ENCODE measurements around the gene GCNT1. TPM values are rescaled to one million over a fixed set of nuclear protein-coding genes. Genes with fewer than 3 reads are reported as not detected.
"Not testable (repeated sequence)": the region's sequence is repeated elsewhere in the genome, so short reads cannot be mapped to it uniquely, and the experiment has no call there.

GCNT1 gene
- total RNA-seq, 1 donor from 2014 or later: 9.8 TPM

GRCh38 chr9:76523617-76524200, 64.7 kb downstream of the GCNT1 start:
- H3K4me3 Mint-ChIP-seq; H3K27me3 Mint-ChIP-seq; H3K36me3 Mint-ChIP-seq (ENCODE audit: low read depth); H3K27ac Mint-ChIP-seq; H3K9me3 Mint-ChIP-seq; H3K4me1 Mint-ChIP-seq; DNase-seq: not testable (repeated sequence)
- intact Hi-C loops (cut with micrococcal nuclease): loop anchor here (10.0 kb wide), 1 partner anchor 51 kb away; no protein-coding TSS in a partner anchor

GRCh38 chr9:76525196-76525595, 66.2 kb downstream of the GCNT1 start:
- intact Hi-C loops (cut with micrococcal nuclease): loop anchor here (10.0 kb wide), 1 partner anchor 50 kb away; no protein-coding TSS in a partner anchor
- Mint-ChIP-seq H3K9me3 (no peaks in the 10 kb centered on the region), H3K27me3 (no peaks in the 10 kb centered on the region)

GRCh38 chr9:76526026-76526425, 67.0 kb downstream of the GCNT1 start:
- no peaks in the 10 kb centered on the region for H3K36me3 Mint-ChIP-seq (ENCODE audit: low read depth)
- H3K27ac Mint-ChIP-seq: no peak overlapping the region
- DNase-seq: no peak
- H3K4me3 Mint-ChIP-seq: no peak overlapping the region
- no peaks in the 10 kb centered on the region for H3K9me3 Mint-ChIP-seq
- no peaks in the 10 kb centered on the region for H3K27me3 Mint-ChIP-seq
- intact Hi-C loops (cut with micrococcal nuclease): loop anchor here (10.0 kb wide), 1 partner anchor 49 kb away; no protein-coding TSS in a partner anchor
- H3K4me1 Mint-ChIP-seq: peaks cover 3% of the 10 kb centered on the region

More at GRCh38 chr9:76525196-76525595, 66.2 kb downstream of the GCNT1 start:
- DNase-seq: no peak
- H3K4me1 Mint-ChIP-seq: peaks cover 3% of the 10 kb centered on the region
- H3K4me3 Mint-ChIP-seq: no peak overlapping the region
- no peaks in the 10 kb centered on the region for H3K36me3 Mint-ChIP-seq (ENCODE audit: low read depth)
- H3K27ac Mint-ChIP-seq: no peak overlapping the region

GRCh38 chr9:76528056-76528455, 69.1 kb downstream of the GCNT1 start:
- Mint-ChIP-seq H3K4me1 (peaks cover 1% of the 10 kb centered on the region), H3K4me3 (no peak overlapping the region), H3K9me3 (no peaks in the 10 kb centered on the region), H3K27me3 (no peaks in the 10 kb centered on the region), H3K27ac (no peak overlapping the region), H3K36me3 (ENCODE audit: low read depth) (no peaks in the 10 kb centered on the region)
- intact Hi-C loops (cut with micrococcal nuclease): loop anchor here (10.0 kb wide), 1 partner anchor 47 kb away; no protein-coding TSS in a partner anchor
- DNase-seq: no peak

GRCh38 chr9:76528642-76529190, 69.7 kb downstream of the GCNT1 start:
- intact Hi-C loops (cut with micrococcal nuclease): loop anchor here (10.0 kb wide), 1 partner anchor 46 kb away; no protein-coding TSS in a partner anchor
- H3K36me3 Mint-ChIP-seq (ENCODE audit: low read depth): no peaks in the 10 kb centered on the region
- no peak overlapping the region for H3K4me3 Mint-ChIP-seq
- no peak overlapping the region for H3K27ac Mint-ChIP-seq
- peaks cover 6% of the 10 kb centered on the region for H3K4me1 Mint-ChIP-seq
- H3K9me3 Mint-ChIP-seq: no peaks in the 10 kb centered on the region
- DNase-seq: no peak
- no peaks in the 10 kb centered on the region for H3K27me3 Mint-ChIP-seq

- H3K36me3 Mint-ChIP-seq (ENCODE audit: low read depth): no peaks in the 10 kb centered on the region
- peaks cover 9% of the 10 kb centered on the region for H3K4me1 Mint-ChIP-seq
- H3K27me3 Mint-ChIP-seq: no peaks in the 10 kb centered on the region
- H3K27ac Mint-ChIP-seq: no peak overlapping the region
- no peaks in the 10 kb centered on the region for H3K9me3 Mint-ChIP-seq
- DNase-seq: no peak
- intact Hi-C loops (cut with micrococcal nuclease): loop anchor here (10.0 kb wide), 1 partner anchor 45 kb away; no protein-coding TSS in a partner anchor
- H3K4me3 Mint-ChIP-seq: no peak overlapping the region
Observed at GRCh38 chr9:76529653-76530052, 70.7 kb downstream of the GCNT1 start.

GRCh38 chr9:76530458-76531110, 71.6 kb downstream of the GCNT1 start:
- Mint-ChIP-seq H3K27ac (no peak overlapping the region), H3K9me3 (no peaks in the 10 kb centered on the region), H3K4me3 (no peak overlapping the region), H3K36me3 (ENCODE audit: low read depth) (no peaks in the 10 kb centered on the region), H3K4me1 (peaks cover 9% of the 10 kb centered on the region), H3K27me3 (no peaks in the 10 kb centered on the region)
- intact Hi-C loops (cut with micrococcal nuclease): no loop called here
- no peak for DNase-seq

GRCh38 chr9:76531231-76531780, 72.3 kb downstream of the GCNT1 start:
- Mint-ChIP-seq H3K4me1 (peaks cover 9% of the 10 kb centered on the region), H3K9me3 (no peaks in the 10 kb centered on the region), H3K4me3 (no peak overlapping the region), H3K27me3 (no peaks in the 10 kb centered on the region), H3K27ac (no peak overlapping the region), H3K36me3 (ENCODE audit: low read depth) (no peaks in the 10 kb centered on the region)
- intact Hi-C loops (cut with micrococcal nuclease): no loop called here
- DNase-seq: no peak

- H3K9me3 Mint-ChIP-seq; intact Hi-C loops (cut with micrococcal nuclease); H3K4me1 Mint-ChIP-seq; H3K27me3 Mint-ChIP-seq; DNase-seq; H3K36me3 Mint-ChIP-seq (ENCODE audit: low read depth); H3K4me3 Mint-ChIP-seq: not testable (repeated sequence)
- peak overlapping the region; percentile 45 for H3K27ac Mint-ChIP-seq
Observed at GRCh38 chr9:76532877-76533276, 73.9 kb downstream of the GCNT1 start.

- no peak overlapping the region for H3K4me3 Mint-ChIP-seq
- H3K36me3 Mint-ChIP-seq (ENCODE audit: low read depth): no peaks in the 10 kb centered on the region
- intact Hi-C loops (cut with micrococcal nuclease): no loop called here
- no peaks in the 10 kb centered on the region for H3K9me3 Mint-ChIP-seq
- H3K27ac Mint-ChIP-seq: no peak overlapping the region
- H3K27me3 Mint-ChIP-seq: peaks cover 2% of the 10 kb centered on the region
- peaks cover 9% of the 10 kb centered on the region for H3K4me1 Mint-ChIP-seq
- no peak for DNase-seq
Observed at GRCh38 chr9:76534026-76534425, 75.0 kb downstream of the GCNT1 start.

- H3K27me3 Mint-ChIP-seq: peaks cover 3% of the 10 kb centered on the region
- H3K36me3 Mint-ChIP-seq (ENCODE audit: low read depth): no peaks in the 10 kb centered on the region
- no peaks in the 10 kb centered on the region for H3K9me3 Mint-ChIP-seq
- peaks cover 9% of the 10 kb centered on the region for H3K4me1 Mint-ChIP-seq
- H3K27ac Mint-ChIP-seq: no peak overlapping the region
- no peak overlapping the region for H3K4me3 Mint-ChIP-seq
- intact Hi-C loops (cut with micrococcal nuclease): no loop called here
- DNase-seq: no peak
Observed at GRCh38 chr9:76537150-76537646, 78.2 kb downstream of the GCNT1 start.

- Mint-ChIP-seq H3K4me1 (no peaks in the 10 kb centered on the region), H3K9me3 (no peaks in the 10 kb centered on the region), H3K4me3 (no peak overlapping the region), H3K27ac (no peak overlapping the region), H3K36me3 (ENCODE audit: low read depth) (no peaks in the 10 kb centered on the region), H3K27me3 (peaks cover 3% of the 10 kb centered on the region)
- intact Hi-C loops (cut with micrococcal nuclease): no loop called here
- DNase-seq: no peak
Observed at GRCh38 chr9:76539180-76539579, 80.2 kb downstream of the GCNT1 start.

GRCh38 chr9:76542360-76542759, 83.4 kb downstream of the GCNT1 start:
- DNase-seq: no peak
- Mint-ChIP-seq H3K27me3 (peaks cover 3% of the 10 kb centered on the region), H3K4me3 (no peak overlapping the region), H3K4me1 (no peaks in the 10 kb centered on the region), H3K27ac (no peak overlapping the region), H3K36me3 (ENCODE audit: low read depth) (no peaks in the 10 kb centered on the region), H3K9me3 (peaks cover 4% of the 10 kb centered on the region)
- intact Hi-C loops (cut with micrococcal nuclease): no loop called here

GRCh38 chr9:76545191-76545590, 86.2 kb downstream of the GCNT1 start:
- peaks cover 4% of the 10 kb centered on the region for H3K9me3 Mint-ChIP-seq
- no peak for DNase-seq
- H3K4me1 Mint-ChIP-seq: no peaks in the 10 kb centered on the region
- H3K36me3 Mint-ChIP-seq (ENCODE audit: low read depth): no peaks in the 10 kb centered on the region
- H3K4me3 Mint-ChIP-seq: no peak overlapping the region
- H3K27ac Mint-ChIP-seq: no peak overlapping the region
- intact Hi-C loops (cut with micrococcal nuclease): no loop called here
- H3K27me3 Mint-ChIP-seq: peaks cover 5% of the 10 kb centered on the region
